K562 (cell line): ENCODE data around the gene EXOC4. TPM values are rescaled to one million over a fixed set of nuclear protein-coding genes. Genes with fewer than 3 reads are reported as not detected.

Experiments
- ATAC-seq: fragments of 200-7000 bp; cut with Tn5 transposase; 3 replicates; pipeline ENCODE4 v1.9.1; 2020; ENCODE audit warnings: moderate library complexity
- BruUV-seq: library from RNA; stranded (reverse); fragments of 400-500 nt; replicated peaks from 2 replicates; lab custom pipeline; 2021; lab: Mats Ljungman, UMichigan
- CTCF ChIA-PET: fragments of 300-600 bp; formaldehyde crosslinking; extraction: SDS; loops from one replicate; lab custom pipeline; 2021; ENCODE audit warnings: low intra/inter-chr PET ratio; lab: Yijun Ruan, JAX
- POLR2A ChIA-PET: fragments of 300-600, 350-650 bp; sonication (Branson Sonifier 250); formaldehyde crosslinking; extraction: SDS; loops from one replicate; lab custom pipeline; 2021; ENCODE audit warnings: antibody characterized with exemption, inconsistent platforms; lab: Yijun Ruan, JAX
- DNase-seq, 4 experiments: peaks; one replicate each; pipeline versions ENCODE4 v3.0.0 to v3.0.0-alpha.2; 2011 to 2018; ENCODE audit warnings: low spot score in 3 of 4, mixed read lengths in 3 of 4; ENCODE audit errors: extremely low read depth in 1 of 4
- FAIRE-seq: peaks from 2 replicates; lab custom pipeline; 2011; peaks lifted over from hg19 to GRCh38; lab: Jason Lieb, UNC
- H2AFZ ChIP-seq: 2 replicates; pipeline ENCODE4 v1.6.0; 2011; ENCODE audit warnings: low read depth, low read length, control low read depth, inconsistent platforms
- H3K27ac ChIP-seq: fragments of 200-600 bp; 3 replicates; pipeline ENCODE4 v1.8.0; 2011; ENCODE audit warnings: low read depth, mild to moderate bottlenecking, control low read depth, inconsistent platforms, low read length, moderate library complexity, mixed read lengths; ENCODE audit errors: extremely low read depth
- H3K27me3 ChIP-seq, 2 experiments: fragments of 300-600 bp in 1 of 2; 2 replicates in 1 of 2; 3 replicates in 1 of 2; pipeline versions ENCODE4 v1.6.0 to v1.8.0; 2011; ENCODE audit warnings: inconsistent platforms in 2 of 2, low read length in 2 of 2, mild to moderate bottlenecking in 1 of 2, mixed read lengths in 1 of 2, moderate library complexity in 1 of 2; ENCODE audit not compliant: control insufficient read depth in 2 of 2, insufficient read depth in 2 of 2
- H3K36me3 ChIP-seq: fragments of 300-600 bp; 3 replicates; pipeline ENCODE4 v1.8.0; 2011; ENCODE audit warnings: mild to moderate bottlenecking, low read length, inconsistent platforms; ENCODE audit not compliant: control insufficient read depth, insufficient read depth
- H3K4me1 ChIP-seq, 2 experiments: fragments of 200-600 bp in 1 of 2; replicated peaks in 1 of 2; 2 replicates in 1 of 2; 3 replicates in 1 of 2; pipeline versions ENCODE4 v1.5.1 to v1.8.0; 2011; ENCODE audit warnings: inconsistent platforms in 2 of 2, low read length in 2 of 2, mild to moderate bottlenecking in 1 of 2, mixed read lengths in 1 of 2, moderate library complexity in 1 of 2; ENCODE audit not compliant: control insufficient read depth in 2 of 2, insufficient read depth in 2 of 2
- H3K4me2 ChIP-seq: 2 replicates; pipeline ENCODE4 v1.6.1; 2011; ENCODE audit warnings: low read length, control low read depth, inconsistent platforms, mixed read lengths; ENCODE audit not compliant: insufficient read depth
- H3K4me3 ChIP-seq: fragments of 200-600 bp; sonication (generic), shearing (Covaris generic); 2 replicates; pipeline ENCODE4 v1.5.1; 2016; ENCODE audit warnings: control low read depth, inconsistent platforms
- H3K79me2 ChIP-seq: fragments of 200-600 bp; 3 replicates; pipeline ENCODE4 v1.8.0; 2011; ENCODE audit warnings: low read length, inconsistent platforms; ENCODE audit not compliant: control insufficient read depth, insufficient read depth
- H3K9ac ChIP-seq, 2 experiments: 2 replicates each; pipeline versions ENCODE4 v1.6.0 to v1.6.1; 2011; ENCODE audit warnings: low read depth in 2 of 2, low read length in 2 of 2, control low read depth in 1 of 2, inconsistent platforms in 1 of 2, mild to moderate bottlenecking in 1 of 2, mixed read lengths in 1 of 2; ENCODE audit not compliant: insufficient read depth in 1 of 2
- H3K9me1 ChIP-seq: one replicate; pipeline ENCODE4 v1.6.0; 2011; ENCODE audit warnings: inconsistent platforms, mild to moderate bottlenecking, low read length, moderate library complexity; ENCODE audit not compliant: control insufficient read depth, insufficient read depth
- H3K9me3 ChIP-seq: replicated peaks from 2 replicates; pipeline ENCODE4 v1.5.1; 2011; ENCODE audit warnings: low read depth, low read length, inconsistent platforms; ENCODE audit not compliant: control insufficient read depth, insufficient read depth
- H4K20me1 ChIP-seq: replicated peaks from 2 replicates; pipeline ENCODE4 v1.6.1; 2011; ENCODE audit warnings: low read length, inconsistent platforms, mixed read lengths; ENCODE audit not compliant: control insufficient read depth, insufficient read depth
- BRD9 ChIP-seq: fragments of 450-650 bp; IDR thresholded peaks from 2 replicates; pipeline ENCODE4 v1.6.1; 2018; ENCODE audit warnings: low read depth; ENCODE audit not compliant: partially characterized antibody
- CCAR2 ChIP-seq: fragments of 200-400 bp; formaldehyde crosslinking; IDR thresholded peaks from 2 replicates; pipeline ENCODE4 v1.6.1; 2017; ENCODE audit warnings: mild to moderate bottlenecking, low read depth, low read length
- E2F6 ChIP-seq, 2 experiments: IDR thresholded peaks; 2 replicates each; pipeline ENCODE4 v1.6.1; 2011; ENCODE audit warnings: borderline replicate concordance in 1 of 2, control low read depth in 1 of 2, low read depth in 1 of 2, low read length in 1 of 2, mild to moderate bottlenecking in 1 of 2, mixed read lengths in 1 of 2, moderate library complexity in 1 of 2; ENCODE audit not compliant: insufficient read depth in 1 of 2, insufficient read length in 1 of 2, poor library complexity in 1 of 2, severe bottlenecking in 1 of 2; ENCODE audit errors: extremely low read depth in 1 of 2
- HMG20A ChIP-seq: fragments of 450-650 bp; formaldehyde crosslinking; conservative IDR thresholded peaks from 2 replicates; pipeline ENCODE4 v1.4.0; 2020; ENCODE audit warnings: mild to moderate bottlenecking, mixed read lengths
- MECOM ChIP-seq: fragments of 250-450 bp; sonication (Bioruptor Pico); IDR thresholded peaks from 2 replicates; pipeline ENCODE4 v1.8.0; 2022; ENCODE audit warnings: inconsistent platforms
- NBN ChIP-seq: fragments of 450-650 bp; IDR thresholded peaks from 2 replicates; pipeline ENCODE4 v1.6.1; 2016; ENCODE audit warnings: low read depth, mild to moderate bottlenecking
- PTTG1 ChIP-seq: fragments of 450-650 bp; IDR thresholded peaks from 2 replicates; pipeline ENCODE4 v1.6.1; 2016; ENCODE audit warnings: low read depth, mild to moderate bottlenecking, missing genetic modification characterization, missing compliant biosample characterization
- SIN3A ChIP-seq, 2 experiments: fragments of 150-350 bp in 1 of 2; IDR thresholded peaks; 2 replicates each; pipeline ENCODE4 v1.6.1; 2011 to 2016; ENCODE audit warnings: borderline replicate concordance in 2 of 2, low read depth in 2 of 2, low read length in 2 of 2, mild to moderate bottlenecking in 2 of 2, moderate library complexity in 2 of 2; ENCODE audit not compliant: control insufficient read depth in 1 of 2
- ZNF217 ChIP-seq: sonication (generic); formaldehyde crosslinking; IDR thresholded peaks from 2 replicates; pipeline ENCODE4 v1.8.0; 2022; ENCODE audit warnings: mild to moderate bottlenecking, missing genetic modification reagents
- WGBS: fragments of 100-300 bp; shearing (Covaris generic); methylation state at CpG from one replicate; pipeline ENCODE4 v1.1.6; 2016; ENCODE audit warnings: low coverage, mixed read lengths; ENCODE audit not compliant: insufficient coverage; ENCODE audit errors: missing lambda C conversion rate; 5-methylcytosine and 5-hydroxymethylcytosine counted together
- in situ Hi-C: fragments of 300-500 bp; cut with MboI; formaldehyde crosslinking; loops from 4 replicates; pipeline ENCODE4 v1.15.0; 2018; ENCODE audit warnings: inconsistent platforms, mixed read lengths
- intact Hi-C: fragments of 100-400 bp; cut with micrococcal nuclease; formaldehyde crosslinking; loops from 2 replicates; pipeline ENCODE4 v1.14.2; 2022
- polyA plus RNA-seq, 8 experiments: library from polyadenylated mRNA; depleted of rRNA in 4 of 8; stranded (reverse) in 5 of 8; unstranded in 3 of 8; fragments of >200 nt; fragmentation: Nextera tagmentation in 2 of 8; fragmentation: Illumina TruSeq in 1 of 8; extraction: Ambion mirVana in 2 of 8; extraction: Trizol in 1 of 8; gene quantifications; 2 replicates each; pipeline versions ENCODE4 v1.2.1 to v1.2.3, GENCODE V29; 2011 to 2014; ENCODE audit warnings: inconsistent platforms in 1 of 8, missing spikeins in 1 of 8
- total RNA-seq, 7 experiments: library from RNA; depleted of rRNA in 6 of 7; stranded (reverse); fragments of >200 nt in 6 of 7; fragmentation: Illumina TruSeq in 2 of 7; extraction: Trizol in 2 of 7; gene quantifications; 2 replicates each; pipeline versions ENCODE4 v1.2.1 to v1.2.3, GENCODE V29; 2011 to 2021; ENCODE audit warnings: low replicate concordance in 1 of 7

Gene EXOC4
- total and polyA plus RNA-seq, 9 of the 15 experiments (the other 6 are each of a cell fraction or from before 2014, with no cell fraction given) = 18.5 to 73.1 (median 46.6) TPM

- WGBS = 16% methylated on average over 1 of the region's 1 CpG
- Histone ChIP-seq H3K27me3 (no peaks in the 10 kb centered on the region), H3K4me2 (no peak overlapping the region), H3K9ac (no peak overlapping the region), H3K9me1 (no peaks in the 10 kb centered on the region), H3K9me3 (no peaks in the 10 kb centered on the region), H3K27ac (no peak overlapping the region), H2AFZ (no peak overlapping the region), H3K36me3 (no peaks in the 10 kb centered on the region), H3K79me2 (no peaks in the 10 kb centered on the region), H4K20me1 (no peaks in the 10 kb centered on the region)
- no TSS peak for BruUV-seq
- intact Hi-C loops (no loop called here), in situ Hi-C loops (no loop called here)
- ATAC-seq = no peak
- no peak for TF ChIP-seq CCAR2
- TF ChIP-seq MECOM (CRISPR knock-in tag) = no peak
- no peak for TF ChIP-seq E2F6 (IDR thresholded peaks at IDR 0.05; ENCODE audit: borderline replicate concordance in 1 of 2, extremely low read depth in 1 of 2, insufficient read depth in 1 of 2, insufficient read length in 1 of 2, low read depth in 1 of 2, low read length in 1 of 2, poor library complexity in 1 of 2, severe bottlenecking in 1 of 2)
- no peak for TF ChIP-seq SIN3A (IDR thresholded peaks at IDR 0.05; ENCODE audit: borderline replicate concordance in 2 of 2, control insufficient read depth in 1 of 2, low read depth in 2 of 2, low read length in 2 of 2)
- no peak for TF ChIP-seq NBN
- TF ChIP-seq BRD9 = no peak
- TF ChIP-seq ZNF217 = no peak
- TF ChIP-seq PTTG1 (tag) = no peak
- TF ChIP-seq HMG20A (CRISPR knock-in tag) = no peak
- TF ChIP-seq, all 486 proteins: peak for 0
- Histone ChIP-seq H3K4me3 (no peak overlapping the region), H3K4me1 (no peaks in the 10 kb centered on the region)
- FAIRE-seq (no peak), DNase-seq (no peak)
- POLR2A ChIA-PET = interaction anchor here (0.6 to 1.2 kb wide), 4 partner anchors 11 to 101 kb away, joined by 3 read pairs; no protein-coding TSS in a partner anchor
- CTCF ChIA-PET = no interaction called here
Measured at GRCh38 chr7:133395551-133395950, 142.7 kb downstream of the EXOC4 start.
